Measurements from ENCODE around the gene ST3GAL3.

Gene ST3GAL3

GRCh38 chr1:43857163-43857562 is 149.8 kb downstream of the ST3GAL3 start:
- Histone ChIP-seq H3K9me3 (ENCODE audit: control insufficient read depth, low read length) (no peaks in the 10 kb centered on the region), H3K36me3 (ENCODE audit: control insufficient read depth, insufficient read depth, low read length, severe bottlenecking) (no peaks in the 10 kb centered on the region), H3K9ac (ENCODE audit: low read length) (no peak overlapping the region), H3K4me3 (ENCODE audit: low read length) (no peak overlapping the region), H3K27me3 (replicated peaks; ENCODE audit: control insufficient read depth, insufficient read depth, low read length) (no peaks in the 10 kb centered on the region), H3K4me1 (ENCODE audit: control insufficient read depth, insufficient read depth, low read length) (peaks cover 15% of the 10 kb centered on the region)
- DNase-seq (ENCODE audit: low read depth) = no peak

- peaks cover 15% of the 10 kb centered on the region for H3K4me1 ChIP-seq (ENCODE audit: control insufficient read depth, insufficient read depth, low read length)
- H3K9me3 ChIP-seq (ENCODE audit: control insufficient read depth, low read length) = no peaks in the 10 kb centered on the region
- peak; percentile 92 for DNase-seq (ENCODE audit: low read depth)
- H3K4me3 ChIP-seq (ENCODE audit: low read length) = no peak overlapping the region
- H3K27me3 ChIP-seq (replicated peaks; ENCODE audit: control insufficient read depth, insufficient read depth, low read length) = no peaks in the 10 kb centered on the region
- no peak overlapping the region for H3K9ac ChIP-seq (ENCODE audit: low read length)
- H3K36me3 ChIP-seq (ENCODE audit: control insufficient read depth, insufficient read depth, low read length, severe bottlenecking) = no peaks in the 10 kb centered on the region
Measured at GRCh38 chr1:43858324-43858723, 151.0 kb downstream of the ST3GAL3 start.

- Histone ChIP-seq H3K4me1 (ENCODE audit: control insufficient read depth, insufficient read depth, low read length) (peaks cover 15% of the 10 kb centered on the region), H3K27me3 (replicated peaks; ENCODE audit: control insufficient read depth, insufficient read depth, low read length) (no peaks in the 10 kb centered on the region), H3K9ac (ENCODE audit: low read length) (no peak overlapping the region), H3K36me3 (ENCODE audit: control insufficient read depth, insufficient read depth, low read length, severe bottlenecking) (no peaks in the 10 kb centered on the region), H3K4me3 (ENCODE audit: low read length) (no peak overlapping the region), H3K9me3 (ENCODE audit: control insufficient read depth, low read length) (no peaks in the 10 kb centered on the region)
- no peak for DNase-seq (ENCODE audit: low read depth)
Measured at GRCh38 chr1:43861337-43861736, 154.0 kb downstream of the ST3GAL3 start.

- H3K9me3 ChIP-seq (ENCODE audit: control insufficient read depth, low read length) = no peaks in the 10 kb centered on the region
- no peak overlapping the region for H3K4me3 ChIP-seq (ENCODE audit: low read length)
- H3K36me3 ChIP-seq (ENCODE audit: control insufficient read depth, insufficient read depth, low read length, severe bottlenecking) = no peaks in the 10 kb centered on the region
- no peak for DNase-seq (ENCODE audit: low read depth)
- no peak overlapping the region for H3K9ac ChIP-seq (ENCODE audit: low read length)
- peaks cover 15% of the 10 kb centered on the region for H3K4me1 ChIP-seq (ENCODE audit: control insufficient read depth, insufficient read depth, low read length)
- H3K27me3 ChIP-seq (replicated peaks; ENCODE audit: control insufficient read depth, insufficient read depth, low read length) = no peaks in the 10 kb centered on the region
Measured at GRCh38 chr1:43861988-43862735, 154.8 kb downstream of the ST3GAL3 start.

- Histone ChIP-seq H3K4me1 (ENCODE audit: control insufficient read depth, insufficient read depth, low read length) (peaks cover 23% of the 10 kb centered on the region), H3K36me3 (ENCODE audit: control insufficient read depth, insufficient read depth, low read length, severe bottlenecking) (no peaks in the 10 kb centered on the region), H3K4me3 (ENCODE audit: low read length) (no peak overlapping the region), H3K27me3 (replicated peaks; ENCODE audit: control insufficient read depth, insufficient read depth, low read length) (no peaks in the 10 kb centered on the region), H3K9ac (ENCODE audit: low read length) (no peak overlapping the region), H3K9me3 (ENCODE audit: control insufficient read depth, low read length) (no peaks in the 10 kb centered on the region)
- no peak for DNase-seq (ENCODE audit: low read depth)
Measured at GRCh38 chr1:43864111-43865045, 157.0 kb downstream of the ST3GAL3 start.

GRCh38 chr1:43866201-43866600 is 158.9 kb downstream of the ST3GAL3 start:
- H3K9ac ChIP-seq (ENCODE audit: low read length) = no peak overlapping the region
- DNase-seq (ENCODE audit: low read depth) = no peak
- no peaks in the 10 kb centered on the region for H3K36me3 ChIP-seq (ENCODE audit: control insufficient read depth, insufficient read depth, low read length, severe bottlenecking)
- no peaks in the 10 kb centered on the region for H3K27me3 ChIP-seq (replicated peaks; ENCODE audit: control insufficient read depth, insufficient read depth, low read length)
- H3K4me3 ChIP-seq (ENCODE audit: low read length) = no peak overlapping the region
- peaks cover 20% of the 10 kb centered on the region for H3K4me1 ChIP-seq (ENCODE audit: control insufficient read depth, insufficient read depth, low read length)
- H3K9me3 ChIP-seq (ENCODE audit: control insufficient read depth, low read length) = no peaks in the 10 kb centered on the region

GRCh38 chr1:43867976-43868740 is 160.8 kb downstream of the ST3GAL3 start:
- Histone ChIP-seq H3K9ac (ENCODE audit: low read length) (no peak overlapping the region), H3K36me3 (ENCODE audit: control insufficient read depth, insufficient read depth, low read length, severe bottlenecking) (no peaks in the 10 kb centered on the region), H3K4me3 (ENCODE audit: low read length) (peak overlapping the region; percentile 31), H3K9me3 (ENCODE audit: control insufficient read depth, low read length) (no peaks in the 10 kb centered on the region), H3K4me1 (ENCODE audit: control insufficient read depth, insufficient read depth, low read length) (peaks cover 16% of the 10 kb centered on the region), H3K27me3 (replicated peaks; ENCODE audit: control insufficient read depth, insufficient read depth, low read length) (no peaks in the 10 kb centered on the region)
- DNase-seq (ENCODE audit: low read depth) = peak; percentile 84

GRCh38 chr1:43868741-43869067 is 161.4 kb downstream of the ST3GAL3 start:
- Histone ChIP-seq H3K27me3 (replicated peaks; ENCODE audit: control insufficient read depth, insufficient read depth, low read length) (no peaks in the 10 kb centered on the region), H3K4me1 (ENCODE audit: control insufficient read depth, insufficient read depth, low read length) (peaks cover 16% of the 10 kb centered on the region), H3K36me3 (ENCODE audit: control insufficient read depth, insufficient read depth, low read length, severe bottlenecking) (no peaks in the 10 kb centered on the region), H3K9me3 (ENCODE audit: control insufficient read depth, low read length) (no peaks in the 10 kb centered on the region), H3K4me3 (ENCODE audit: low read length) (peak overlapping the region; percentile 31), H3K9ac (ENCODE audit: low read length) (no peak overlapping the region)
- DNase-seq (ENCODE audit: low read depth) = peak; percentile 65

- no peak overlapping the region for H3K4me3 ChIP-seq (ENCODE audit: low read length)
- H3K4me1 ChIP-seq (ENCODE audit: control insufficient read depth, insufficient read depth, low read length) = peaks cover 24% of the 10 kb centered on the region
- no peaks in the 10 kb centered on the region for H3K9me3 ChIP-seq (ENCODE audit: control insufficient read depth, low read length)
- no peaks in the 10 kb centered on the region for H3K36me3 ChIP-seq (ENCODE audit: control insufficient read depth, insufficient read depth, low read length, severe bottlenecking)
- no peak for DNase-seq (ENCODE audit: low read depth)
- H3K27me3 ChIP-seq (replicated peaks; ENCODE audit: control insufficient read depth, insufficient read depth, low read length) = no peaks in the 10 kb centered on the region
- H3K9ac ChIP-seq (ENCODE audit: low read length) = no peak overlapping the region
Measured at GRCh38 chr1:43870306-43870705, 163.0 kb downstream of the ST3GAL3 start.

- DNase-seq (ENCODE audit: low read depth) = no peak
- Histone ChIP-seq H3K4me3 (ENCODE audit: low read length) (no peak overlapping the region), H3K36me3 (ENCODE audit: control insufficient read depth, insufficient read depth, low read length, severe bottlenecking) (no peaks in the 10 kb centered on the region), H3K27me3 (replicated peaks; ENCODE audit: control insufficient read depth, insufficient read depth, low read length) (no peaks in the 10 kb centered on the region), H3K4me1 (ENCODE audit: control insufficient read depth, insufficient read depth, low read length) (peaks cover 24% of the 10 kb centered on the region), H3K9ac (ENCODE audit: low read length) (no peak overlapping the region), H3K9me3 (ENCODE audit: control insufficient read depth, low read length) (no peaks in the 10 kb centered on the region)
Measured at GRCh38 chr1:43871181-43871910, 164.0 kb downstream of the ST3GAL3 start.

Data from adipocyte (in vitro differentiated cells).